AG04449 (cell line): ENCODE results near the gene SNF8.

Source experiments
- CTCF ChIA-PET: fragments of 350-600 bp; formaldehyde crosslinking; extraction: SDS; loops from one replicate; lab custom pipeline; 2021; ENCODE audit warnings: antibody characterized with exemption; lab: Yijun Ruan, JAX
- POLR2A ChIA-PET: fragments of 400-600, 350-600 bp; formaldehyde crosslinking; extraction: SDS; loops from one replicate; lab custom pipeline; 2020; ENCODE audit warnings: antibody characterized with exemption, inconsistent platforms; lab: Yijun Ruan, JAX
- DNase-seq: peaks from one replicate; pipeline ENCODE4 v3.0.0-alpha.2; 2010; ENCODE audit warnings: low read depth, low spot score
- H3K4me3 ChIP-seq: 2 replicates; pipeline ENCODE4 v1.5.1; 2011; ENCODE audit warnings: low read depth, mild to moderate bottlenecking, control low read depth, low read length
- CTCF ChIP-seq: IDR thresholded peaks from one replicate; pipeline ENCODE4 v1.5.1; 2011; ENCODE audit warnings: mild to moderate bottlenecking, moderate library complexity, low read length, control low read depth, inconsistent platforms; ENCODE audit not compliant: insufficient read depth; ENCODE audit errors: missing control alignments

Gene SNF8

GRCh38 chr17:48985436-48986245 lies 41.0 kb upstream of the SNF8 start:
- no peak for DNase-seq
- TF ChIP-seq CTCF: no peak
- ChIA-PET CTCF (interaction anchor here (1.8 kb wide), 1 partner anchor 10 kb away, joined by 5 read pairs; no protein-coding TSS in a partner anchor), POLR2A (no interaction called here)
- no peak overlapping the region for H3K4me3 ChIP-seq

GRCh38 chr17:48981927-48982539 lies 37.4 kb upstream of the SNF8 start:
- TF ChIP-seq CTCF: no peak
- no peak for DNase-seq

GRCh38 chr17:48973806-48974205 lies 29.2 kb upstream of the SNF8 start:
- H3K4me3 ChIP-seq: no peak overlapping the region
- no peak for TF ChIP-seq CTCF
- ChIA-PET POLR2A (interaction anchor here (1.8 to 2.3 kb wide), 2 partner anchors 12 to 29 kb away, joined by 9 to 16 read pairs; partner anchors contain the start of gene SNF8), CTCF (interaction anchor here (1.3 to 1.6 kb wide), 5 partner anchors 13 to 59 kb away, joined by 4 to 7 read pairs (median 5); no protein-coding TSS in a partner anchor)
- no peak for DNase-seq

More at GRCh38 chr17:48981927-48982539, 37.4 kb upstream of the SNF8 start:
- no peak overlapping the region for H3K4me3 ChIP-seq
- CTCF ChIA-PET: no interaction called here
- POLR2A ChIA-PET: no interaction called here

- ChIA-PET CTCF (interaction anchor here (0.6 to 2.6 kb wide), 6 partner anchors 12 to 63 kb away, joined by 3 to 7 read pairs (median 5); no protein-coding TSS in a partner anchor), POLR2A (interaction anchor here (0.7 to 2.3 kb wide), 5 partner anchors 11 to 81 kb away, joined by 3 to 16 read pairs (median 7); partner anchors contain the start of genes ATP5MC1 and SNF8)
- H3K4me3 ChIP-seq: no peak overlapping the region; the same call in 1 of the 2 replicates
- no peak for TF ChIP-seq CTCF
- no peak for DNase-seq
Measured at GRCh38 chr17:48972749-48973097, 28.1 kb upstream of the SNF8 start.

GRCh38 chr17:48970865-48971687 lies 26.4 kb upstream of the SNF8 start:
- CTCF ChIA-PET: interaction anchor here (0.7 to 2.6 kb wide), 5 partner anchors 10 to 62 kb away, joined by 4 to 11 read pairs (median 6); no protein-coding TSS in a partner anchor
- DNase-seq: no peak

More at GRCh38 chr17:48970865-48971687, 26.4 kb upstream of the SNF8 start:
- POLR2A ChIA-PET: interaction anchor here (0.5 to 2.1 kb wide), 3 partner anchors 9 to 29 kb away, joined by 3 to 7 read pairs (median 4); no protein-coding TSS in a partner anchor
- no peak for TF ChIP-seq CTCF
- no peak overlapping the region for H3K4me3 ChIP-seq
